ENCODE results near the gene SMC2. TPM values are rescaled to one million over a fixed set of nuclear protein-coding genes. Genes with fewer than 3 reads are reported as not detected.

The SMC2 gene
- total RNA-seq: 7.1 TPM

DNA sequence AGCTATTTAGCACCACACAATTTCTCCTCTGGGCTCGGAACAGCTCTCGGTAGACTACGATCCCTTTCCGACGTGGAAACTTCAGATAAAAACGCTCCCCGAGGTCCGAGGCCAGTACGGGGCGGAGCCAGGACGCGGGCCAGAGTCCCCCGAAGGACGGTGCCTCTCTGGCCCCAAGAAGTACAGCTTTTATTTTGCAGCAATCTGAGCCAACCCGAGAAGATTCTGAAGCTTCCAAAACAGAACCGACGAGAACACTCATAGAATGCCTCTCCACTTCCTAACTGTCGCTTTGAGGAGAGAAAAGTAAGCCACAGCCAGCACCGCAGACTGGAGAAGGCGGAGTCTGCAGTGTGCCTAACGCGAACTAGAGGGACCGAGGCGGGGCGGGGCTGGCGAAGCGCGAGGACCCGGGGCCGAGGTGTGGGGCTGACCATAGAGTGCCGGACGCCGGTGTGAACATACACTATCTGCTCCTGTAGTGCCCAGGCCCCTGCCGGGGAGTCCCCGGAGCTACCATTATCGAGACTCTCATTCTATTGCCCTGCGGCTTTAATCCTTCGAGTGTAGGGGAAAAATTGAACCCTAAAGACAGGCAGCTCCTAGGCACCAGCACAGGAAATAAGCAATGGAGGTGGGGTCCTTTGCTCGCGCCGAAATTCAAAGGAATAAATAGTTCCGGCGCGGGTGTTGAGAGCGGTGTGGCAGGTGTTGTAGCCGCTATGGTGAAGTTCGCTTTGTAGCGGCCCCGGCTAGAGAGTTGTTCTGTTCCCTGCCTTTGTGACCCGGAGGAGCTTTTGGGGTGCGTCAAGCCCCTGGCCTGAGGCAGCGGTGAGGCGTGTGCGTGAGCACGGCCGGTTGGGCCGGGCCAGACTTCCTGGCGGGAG lies at the start of gene SMC2:
Gene SMC2 (plus strand): TSS at position 663 of the 887 bp plus-strand sequence. CDS start 1,076 bp downstream, outside the sequence.
- peak; percentile 93 for DNase-seq (ENCODE audit: low spot score)

DNA sequence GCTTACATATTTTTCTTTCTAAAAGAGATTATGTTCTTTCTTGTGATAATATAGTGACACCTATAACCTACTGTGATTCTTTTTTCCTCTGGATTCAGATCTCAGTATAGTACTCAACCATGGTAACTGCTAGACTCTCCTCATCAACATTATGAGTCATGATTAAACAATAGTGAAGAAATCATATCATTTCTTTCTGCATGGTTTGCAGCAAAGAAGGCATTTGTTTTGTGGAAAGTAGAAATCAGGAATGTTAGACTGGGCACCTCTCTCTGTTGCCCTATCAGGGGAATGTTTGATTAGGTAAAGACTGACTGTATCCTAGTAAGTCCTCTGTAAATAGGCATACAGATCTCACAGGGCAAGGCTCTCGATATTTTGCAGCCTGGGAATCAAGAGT lies 25.6 kb upstream of the SMC2 start:
- no peak for DNase-seq (ENCODE audit: low spot score)

DNA sequence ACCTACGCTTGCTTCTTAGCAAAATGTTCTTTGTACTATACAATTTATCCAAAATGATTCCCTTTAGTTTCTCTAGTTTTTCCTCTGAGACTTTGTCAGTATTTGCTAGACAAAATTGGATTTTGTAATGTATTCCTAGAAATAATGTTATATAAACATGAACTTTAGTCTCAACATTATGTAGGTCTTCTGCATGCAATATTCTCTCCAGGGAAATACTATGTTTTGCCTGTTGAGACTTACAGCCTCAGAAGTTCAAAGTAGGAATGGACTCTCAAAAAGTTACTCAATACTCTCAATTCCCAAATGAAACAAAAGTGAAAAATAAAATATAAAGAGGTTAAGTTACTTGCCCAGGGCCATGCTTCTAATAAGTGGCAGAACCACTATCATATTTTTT lies 24.8 kb upstream of the SMC2 start:
- DNase-seq (ENCODE audit: low spot score): no peak

DNA sequence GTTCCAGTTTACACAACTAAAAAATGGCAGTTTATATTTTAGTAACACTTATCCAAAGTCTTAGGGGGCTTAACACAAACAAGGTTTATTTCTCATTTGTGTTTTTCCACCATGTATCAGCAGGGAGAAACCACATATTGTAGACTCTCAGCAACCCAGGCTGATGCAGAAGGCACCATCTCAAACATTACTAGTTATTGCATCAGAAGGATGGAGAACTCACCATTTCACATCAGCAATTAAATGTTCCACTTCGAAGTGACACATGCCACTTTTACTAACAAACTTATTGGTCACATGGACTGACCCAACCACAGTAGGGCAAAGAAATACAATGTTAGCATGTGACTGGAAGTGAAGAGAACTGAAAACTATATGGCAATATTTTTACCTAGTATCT lies 22.5 kb upstream of the SMC2 start:
- DNase-seq (ENCODE audit: low spot score): no peak

DNA sequence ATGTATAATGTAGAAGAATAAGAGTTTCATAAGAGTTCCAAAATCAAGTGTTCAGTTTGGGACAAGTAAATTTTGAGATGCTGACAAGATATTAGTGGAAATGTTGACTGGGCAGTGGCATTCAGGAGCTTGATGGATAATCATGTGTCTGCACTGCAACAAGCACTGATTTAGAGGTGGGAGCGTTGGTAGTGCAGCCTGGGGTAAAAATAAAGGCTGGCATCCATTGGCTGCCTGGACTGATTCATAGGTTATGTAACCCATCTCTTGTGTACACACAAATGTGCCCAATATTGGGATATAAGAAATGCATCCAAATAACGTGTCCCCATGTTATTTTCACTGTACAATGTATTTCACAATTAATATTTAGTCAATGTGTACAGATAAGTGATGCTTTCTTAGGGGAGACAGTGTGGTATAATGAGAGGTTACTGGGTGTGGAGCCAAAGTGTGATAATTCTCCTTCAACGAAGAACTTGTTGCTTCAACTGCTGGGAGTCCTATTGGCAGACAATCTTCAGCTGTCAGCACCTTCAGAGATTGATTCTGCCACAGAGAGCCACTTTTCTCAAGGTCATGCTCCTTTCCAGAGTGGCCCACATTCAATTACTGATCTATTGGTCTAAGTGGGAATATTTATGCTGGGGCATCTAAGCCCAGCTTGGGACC lies 20.9 kb upstream of the SMC2 start:
- DNase-seq (ENCODE audit: low spot score): no peak

DNA sequence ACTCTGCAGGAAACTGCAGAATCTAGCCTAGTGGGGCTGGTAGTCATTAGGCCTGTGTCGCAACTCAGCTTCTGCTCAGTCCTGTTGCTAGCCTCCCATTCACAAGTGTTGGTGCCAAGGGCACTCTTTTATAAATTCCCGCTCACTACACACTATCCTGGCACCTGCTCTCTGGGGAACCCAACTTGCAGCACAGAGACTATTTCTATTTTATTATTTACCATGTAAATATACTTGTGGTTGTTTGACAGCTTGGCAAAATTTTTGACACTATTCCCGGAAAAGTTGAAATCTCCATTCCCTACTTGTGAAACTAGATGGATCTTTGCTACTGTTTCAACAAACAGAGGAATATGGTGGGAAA lies 20.4 kb upstream of the SMC2 start:
- no peak for DNase-seq (ENCODE audit: low spot score)

DNA sequence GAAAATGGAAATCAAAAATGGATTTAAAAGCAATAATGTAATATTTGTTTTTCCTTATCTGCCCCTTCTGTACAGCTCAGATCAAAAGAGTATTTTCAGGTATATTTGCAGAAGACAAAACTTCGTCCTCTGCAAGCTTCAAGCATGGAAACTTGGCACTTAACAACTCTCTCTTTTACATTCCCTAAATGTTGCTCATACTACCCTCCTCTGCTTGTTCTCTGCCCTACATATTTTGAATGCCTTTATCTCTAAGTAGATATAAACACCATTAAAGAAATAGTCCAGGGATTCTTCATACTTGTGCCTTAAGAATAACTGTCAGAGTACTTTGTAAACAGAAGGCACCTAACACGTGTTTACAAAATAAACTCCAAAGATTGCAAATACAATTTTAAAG lies 19.2 kb upstream of the SMC2 start:
- no peak for DNase-seq (ENCODE audit: low spot score)

DNA sequence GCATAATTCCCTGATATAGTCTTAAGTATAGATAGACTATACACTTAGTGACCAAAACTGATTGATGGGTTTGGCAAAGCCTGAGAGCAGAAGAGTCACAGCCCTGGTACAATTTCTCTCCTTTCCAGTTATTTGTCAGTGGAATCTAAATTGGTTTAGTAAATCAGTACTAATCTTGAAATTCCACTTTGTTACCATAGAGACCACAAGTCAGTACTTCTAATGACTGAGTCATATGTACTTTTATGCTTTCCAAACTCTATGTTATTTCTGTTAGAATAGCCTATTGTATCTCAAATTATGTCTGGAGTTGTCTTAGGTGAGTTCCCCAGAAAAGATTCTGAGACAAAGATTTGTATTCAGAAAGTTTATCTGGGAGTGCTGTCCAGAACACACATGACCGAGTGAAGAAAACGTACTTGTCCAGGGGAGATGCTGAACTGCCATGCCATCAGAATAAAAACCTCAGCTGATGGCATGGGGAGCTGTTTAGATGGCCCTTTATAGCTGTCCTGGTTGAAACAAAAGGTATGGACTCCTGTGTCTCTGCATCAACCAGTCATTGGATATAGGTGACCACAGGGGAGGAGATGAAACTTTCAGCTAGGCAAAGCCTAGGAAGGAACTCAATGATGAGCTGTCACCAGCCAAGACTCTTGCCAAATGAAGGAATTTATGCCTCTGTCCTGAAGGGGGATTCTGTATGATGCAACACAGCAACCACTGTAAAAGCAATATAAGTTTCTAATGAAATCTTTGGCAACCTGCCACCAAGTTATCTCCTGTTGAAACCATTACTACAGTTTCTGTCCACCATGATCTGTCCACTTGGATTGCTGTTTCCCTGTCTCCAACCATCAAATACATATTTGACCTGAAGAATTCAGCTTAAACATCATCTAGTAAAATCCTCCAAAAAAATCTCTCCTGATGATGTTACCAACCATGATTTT lies 18.0 kb upstream of the SMC2 start:
- no peak for DNase-seq (ENCODE audit: low spot score)

DNA sequence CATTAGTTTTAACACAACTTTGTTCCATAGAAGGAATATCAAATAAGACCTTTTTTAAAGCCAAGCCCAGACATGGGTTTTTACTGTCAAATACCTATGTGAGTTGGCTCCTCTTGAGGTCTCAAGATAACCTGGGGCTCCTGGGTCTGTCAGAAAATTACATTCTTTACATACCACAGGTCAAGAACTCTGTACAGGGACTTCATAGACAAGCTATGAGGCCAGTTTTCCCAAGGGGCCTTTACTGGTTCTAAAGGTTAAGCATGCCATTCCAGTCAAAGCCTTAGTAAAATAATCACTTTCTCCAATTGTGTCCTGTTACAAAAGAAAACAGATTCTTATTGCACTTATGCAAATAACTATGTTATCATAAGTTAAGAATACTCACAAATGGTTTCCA lies 15.5 kb upstream of the SMC2 start:
- no peak for DNase-seq (ENCODE audit: low spot score)

DNA sequence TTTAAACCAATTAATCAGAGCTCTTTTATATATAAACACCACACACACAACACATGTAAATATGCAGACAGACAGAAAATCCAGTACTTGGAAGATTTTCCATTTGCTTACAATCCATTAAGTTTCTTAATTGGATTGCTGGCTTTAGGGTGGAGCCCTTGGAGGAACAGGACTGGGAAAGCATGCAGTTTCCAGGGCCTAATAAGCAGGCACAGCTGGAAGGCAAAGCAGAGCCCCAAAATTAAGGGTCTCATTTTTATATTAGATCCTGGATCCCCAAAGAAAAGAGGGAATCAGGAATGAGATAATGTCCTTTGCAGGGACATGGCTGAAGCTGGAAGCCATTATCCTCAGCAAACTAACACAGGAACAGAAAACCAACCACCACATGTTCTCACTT lies 13.1 kb upstream of the SMC2 start:
- DNase-seq (ENCODE audit: low spot score): no peak

DNA sequence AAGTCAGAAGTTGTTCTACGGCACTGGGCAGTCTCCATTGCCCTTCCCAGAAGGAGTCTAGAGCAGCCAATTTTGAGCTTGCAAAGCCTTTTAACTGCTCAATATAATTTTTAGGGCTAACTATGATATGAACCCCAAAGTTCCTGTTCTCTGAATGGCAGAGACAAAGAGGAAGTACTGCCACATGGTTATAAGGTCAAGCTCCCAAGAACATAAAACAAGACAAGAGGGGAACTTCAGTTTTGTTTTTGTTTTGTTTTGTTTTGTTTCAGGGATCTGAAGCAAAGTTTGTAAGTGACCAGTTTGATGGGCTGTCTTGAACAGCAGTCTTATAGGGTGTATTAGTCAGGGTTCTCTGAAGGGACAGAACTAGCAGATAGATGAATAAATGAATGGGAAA lies 11.9 kb upstream of the SMC2 start:
- DNase-seq (ENCODE audit: low spot score): no peak

DNA sequence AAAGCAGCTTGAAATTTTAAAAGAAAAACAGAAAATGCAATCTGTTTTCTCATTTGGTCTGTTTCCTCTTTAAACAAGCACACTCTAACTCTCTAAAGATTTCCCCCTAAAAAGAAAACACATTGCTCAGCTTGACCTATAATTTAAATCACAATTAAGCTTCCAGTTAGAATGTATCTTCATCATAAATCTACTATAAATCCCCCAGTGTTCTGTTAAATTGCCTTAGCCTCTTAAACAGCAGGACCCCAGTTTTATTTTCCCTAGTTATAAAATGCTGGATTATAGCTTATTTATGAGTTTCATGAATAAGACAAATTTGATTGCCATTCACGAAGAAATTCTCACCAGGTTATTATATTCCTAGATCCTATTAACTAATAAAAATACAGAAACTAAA lies 8.6 kb upstream of the SMC2 start:
- DNase-seq (ENCODE audit: low spot score): no peak

DNA sequence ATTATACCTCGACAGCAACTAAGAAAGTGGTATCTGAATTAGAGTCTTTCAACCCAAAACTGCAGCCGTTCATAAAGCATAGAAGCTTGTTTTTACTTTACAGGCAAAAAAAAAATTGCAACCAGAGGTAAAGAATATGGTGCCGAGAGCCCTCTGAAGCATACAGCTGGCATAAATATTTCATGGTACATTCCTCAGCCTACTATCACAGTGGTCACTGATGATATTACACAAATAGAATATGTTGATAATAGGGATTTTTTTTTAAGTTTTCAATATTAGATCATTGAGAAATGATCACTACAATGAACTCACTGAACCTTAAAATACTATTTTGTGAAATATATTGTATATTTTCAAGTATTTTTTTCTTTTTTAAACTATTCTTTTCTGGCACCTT lies 6.2 kb upstream of the SMC2 start:
- no peak for DNase-seq (ENCODE audit: low spot score)

DNA sequence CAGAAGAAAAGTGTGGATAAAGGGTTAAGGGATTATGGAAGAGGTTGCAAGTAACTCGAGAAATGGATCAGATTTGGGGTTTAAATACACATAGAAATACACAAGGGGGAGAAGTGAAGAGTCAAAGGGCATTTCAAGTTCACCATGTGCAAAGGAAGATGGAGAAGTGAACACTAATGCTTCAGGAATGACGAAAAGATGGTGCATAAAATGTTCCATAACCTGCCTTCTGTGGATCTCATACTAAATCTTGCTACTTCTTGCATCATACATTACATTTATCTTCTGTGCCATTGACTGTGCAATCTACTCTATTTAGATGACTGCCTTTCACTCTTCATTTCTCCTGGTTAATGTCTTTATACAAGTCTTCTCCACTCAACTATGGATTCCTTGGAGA lies 5.7 kb upstream of the SMC2 start:
- DNase-seq (ENCODE audit: low spot score): no peak

DNA sequence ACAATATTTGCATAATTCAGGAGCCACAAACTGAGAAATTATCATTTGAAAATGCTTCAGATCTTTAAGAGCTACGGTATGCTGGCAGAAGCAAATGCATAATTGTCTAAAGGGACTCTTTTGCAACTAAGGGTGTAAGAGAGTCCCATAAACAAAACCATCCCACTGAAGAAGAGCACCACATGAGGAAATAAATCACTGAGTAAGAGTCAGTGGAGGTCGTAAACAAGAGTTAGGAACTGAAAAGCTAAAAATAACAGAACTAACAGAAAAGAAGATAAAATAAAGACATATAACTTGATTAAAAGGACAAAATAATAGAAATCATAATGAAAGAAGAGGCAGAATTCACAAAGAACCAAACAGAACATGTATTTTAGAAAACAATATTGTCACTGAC lies 3.5 kb upstream of the SMC2 start:
- DNase-seq (ENCODE audit: low spot score): no peak

DNA sequence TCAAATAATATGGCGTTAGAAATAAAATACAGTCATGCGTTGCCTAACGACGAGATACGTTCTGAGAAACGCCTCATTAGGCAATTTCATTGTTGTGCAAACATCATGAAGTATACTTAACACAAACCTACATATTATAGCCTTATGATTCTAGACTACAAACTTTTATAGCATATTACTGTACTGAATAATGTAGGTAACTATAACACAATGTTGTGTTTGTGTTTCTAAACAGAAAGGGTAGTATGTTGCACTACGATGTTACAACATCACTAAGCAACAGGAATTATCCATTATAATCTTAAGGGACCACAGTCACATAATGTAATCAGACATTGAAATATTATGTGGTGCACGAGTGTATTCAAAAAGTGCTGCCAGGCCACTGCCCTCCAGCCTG lies 3.0 kb upstream of the SMC2 start:
- DNase-seq (ENCODE audit: low spot score): no peak

DNA sequence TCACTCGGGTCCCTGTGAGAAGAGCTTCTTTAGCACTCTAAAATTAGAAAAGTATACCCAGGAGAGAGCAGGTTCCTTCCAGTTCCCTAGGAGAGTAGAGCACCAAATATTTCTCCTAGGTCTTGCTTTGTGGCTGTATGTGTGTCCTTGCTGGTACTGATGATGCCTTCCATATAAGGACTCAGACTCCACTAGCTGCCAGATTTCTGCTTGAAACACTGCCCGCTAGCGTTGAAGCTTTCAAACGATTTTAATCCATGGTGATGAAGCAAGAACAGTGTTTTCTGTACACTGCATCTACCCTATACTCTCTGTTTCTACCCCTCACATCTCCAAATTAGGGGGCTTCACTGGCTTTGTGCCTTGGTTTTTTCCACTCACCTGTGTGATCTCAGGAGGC lies 2.4 kb upstream of the SMC2 start:
- DNase-seq (ENCODE audit: low spot score): no peak

DNA sequence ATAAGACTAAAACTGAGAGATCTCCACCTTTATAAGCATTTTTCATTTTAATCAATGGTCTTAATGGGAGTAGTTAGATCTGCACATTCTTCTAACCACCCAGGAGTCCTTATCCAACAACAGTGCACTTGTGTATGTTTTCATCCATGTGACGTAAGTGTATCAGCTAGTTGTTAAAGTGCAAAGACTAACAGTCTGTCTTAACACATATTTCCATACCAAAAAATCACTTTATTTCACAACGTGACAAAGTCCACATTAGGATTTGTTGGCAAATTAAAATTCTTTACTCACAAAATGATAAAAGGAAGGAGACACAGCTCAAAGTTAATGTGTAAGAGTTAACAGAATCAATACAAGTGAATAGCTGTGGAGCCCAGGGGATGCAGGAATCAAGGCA lies 1.9 kb upstream of the SMC2 start:
- DNase-seq (ENCODE audit: low spot score): no peak

DNA sequence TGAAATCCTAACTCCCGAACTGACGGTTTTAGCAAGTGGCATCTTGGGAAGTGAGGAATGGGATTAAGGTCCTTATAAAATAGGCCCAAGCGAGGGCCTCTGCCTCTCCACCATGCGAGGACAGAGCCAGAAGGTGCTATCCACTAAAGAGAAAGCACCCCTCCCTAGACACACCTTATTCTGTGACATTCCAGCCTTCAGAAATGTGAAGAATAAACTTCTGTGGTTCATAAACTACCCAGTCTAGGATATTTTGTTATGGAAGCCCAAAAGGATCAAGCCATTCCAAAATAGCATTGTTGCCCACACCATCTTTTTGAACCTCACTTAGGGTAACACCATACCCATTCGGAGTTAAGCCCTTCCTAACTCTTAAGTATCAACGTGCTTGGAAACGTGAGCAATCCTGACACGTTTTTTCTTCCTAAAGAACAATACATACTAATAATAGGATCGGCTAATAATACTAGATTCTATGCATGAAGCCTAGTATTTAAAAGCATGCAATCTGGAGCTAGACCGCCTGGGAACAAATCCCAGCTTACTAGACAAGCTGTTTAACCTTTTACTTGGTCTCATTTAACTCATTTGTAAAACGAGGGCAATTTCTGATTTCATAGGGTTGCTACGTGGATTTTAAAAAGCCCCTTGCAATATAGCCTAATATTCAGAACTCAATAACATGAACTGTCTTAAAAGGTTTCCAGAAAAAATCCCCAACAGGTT lies 1.1 kb upstream of the SMC2 start:
- no peak for DNase-seq (ENCODE audit: low spot score)

DNA sequence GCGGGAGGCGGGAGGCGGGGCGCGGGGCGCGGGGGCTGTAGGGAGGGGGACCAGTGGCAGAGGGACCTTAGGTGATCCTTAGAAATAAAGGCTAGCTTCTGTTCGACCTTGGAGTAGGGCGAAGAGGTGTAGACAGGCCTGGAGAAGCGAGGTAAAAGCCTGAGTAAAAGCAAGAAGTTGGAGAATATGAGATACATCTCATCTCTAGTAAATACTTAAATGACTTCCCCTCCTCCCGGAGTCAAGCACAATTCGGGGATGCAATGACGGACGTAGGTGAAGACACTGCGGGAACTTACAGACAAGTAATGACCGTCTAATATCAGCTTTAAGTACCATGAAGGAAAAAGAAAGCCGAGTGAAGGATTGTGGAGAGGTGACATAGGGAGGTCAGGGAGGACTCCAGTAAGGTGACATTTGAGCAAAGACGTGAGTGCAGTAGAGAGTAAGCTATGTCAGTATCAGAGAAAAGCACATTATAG lies 466 bp downstream of the SMC2 start:
- DNase-seq (ENCODE audit: low spot score): no peak

DNA sequence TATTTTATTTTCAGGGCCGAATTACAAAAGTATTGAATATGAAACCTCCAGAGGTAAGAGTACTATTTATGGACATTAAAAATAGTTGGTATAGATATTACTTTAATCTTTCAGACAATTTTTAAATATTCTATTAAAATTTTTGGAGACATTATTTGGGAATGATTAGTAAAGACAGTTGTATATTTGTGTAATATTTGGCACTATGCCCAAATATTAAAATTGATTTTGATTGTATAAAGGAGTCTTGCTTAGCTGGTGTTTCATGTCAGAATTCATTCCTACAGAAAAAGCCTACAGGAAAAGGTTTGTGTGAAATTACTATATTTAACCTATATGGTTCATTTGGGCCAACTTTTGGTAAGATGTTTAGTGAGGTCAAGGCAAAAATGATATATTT lies 5.5 kb downstream of the SMC2 start:
- DNase-seq (ENCODE audit: low spot score): no peak

DNA sequence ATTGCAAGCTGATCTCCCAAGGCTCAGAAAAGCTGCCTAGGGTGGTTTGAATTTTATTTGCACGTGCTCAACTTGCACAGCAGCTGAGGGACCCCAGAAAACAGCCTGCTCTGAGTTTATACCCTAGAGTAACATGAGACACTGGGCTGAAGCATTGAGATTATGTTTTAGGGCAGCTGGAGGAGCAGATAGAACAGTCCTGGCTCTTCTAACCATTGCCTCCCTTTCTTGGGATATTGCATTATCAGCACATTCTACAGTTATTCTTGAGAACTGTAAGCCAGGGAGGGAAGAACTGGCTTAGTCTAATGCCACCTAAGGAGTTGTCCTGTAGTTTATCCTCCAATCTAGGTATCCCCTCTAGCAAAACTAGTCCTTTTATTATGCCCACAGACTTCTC lies 10.3 kb downstream of the SMC2 start:
- DNase-seq (ENCODE audit: low spot score): no peak
